ENCODE results near the gene GBP6. TPM values are rescaled to one million over a fixed set of nuclear protein-coding genes. Genes with fewer than 3 reads are reported as not detected.
"Not testable (repeated sequence)": the region's sequence is repeated elsewhere in the genome, so short reads cannot be mapped to it uniquely, and the experiment has no call there.

GBP6 gene
- total RNA-seq, result under 1 TPM; 0.25 to 0.38 TPM

DNA sequence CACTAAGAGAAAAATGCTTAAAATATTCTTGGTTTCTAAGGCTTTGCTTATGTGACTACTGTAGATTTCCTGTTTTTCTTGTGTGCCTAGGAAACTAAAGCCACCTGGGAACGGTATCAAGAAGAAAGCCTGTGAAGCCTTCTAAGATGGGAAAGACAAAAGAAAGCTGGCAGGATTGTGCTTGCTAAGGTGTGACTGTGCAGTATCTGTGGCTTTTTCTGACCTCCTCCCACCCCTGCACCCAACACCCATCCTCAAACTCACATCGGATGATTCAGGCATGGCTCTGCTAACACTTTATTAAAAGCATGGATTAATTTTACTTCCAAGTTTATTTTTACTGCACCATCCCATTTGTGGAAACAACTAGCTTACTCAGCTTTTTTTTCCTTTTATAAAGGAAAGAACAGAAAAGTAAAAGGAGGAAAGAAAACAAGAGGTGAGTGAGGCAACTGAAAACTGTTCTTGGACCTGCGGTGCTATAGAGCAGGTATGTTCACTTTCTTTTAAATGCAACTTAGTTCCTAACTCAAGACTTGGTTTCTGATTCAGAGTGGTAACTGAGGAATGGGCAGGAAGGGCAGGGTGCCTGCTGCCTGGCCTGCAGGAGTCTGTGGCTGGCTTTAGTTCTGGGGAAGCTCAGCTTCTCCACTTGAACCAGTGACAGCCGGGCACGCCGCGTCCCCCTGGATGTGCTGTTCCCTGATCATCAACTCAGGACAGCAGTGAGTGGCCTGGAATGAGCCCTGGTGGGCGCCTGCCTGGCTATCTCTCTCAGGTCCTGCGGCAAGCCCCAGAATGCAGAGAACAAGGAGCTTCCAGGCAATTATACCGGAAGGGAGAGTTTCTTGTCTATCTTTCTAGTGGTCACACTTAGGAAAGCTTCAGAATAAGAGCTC lies at the start of gene GBP6:
TSS of gene GBP6 (plus strand) at position 422 of the 899 bp plus-strand sequence. CDS start 4,493 bp downstream, outside the sequence.
- no peak for DNase-seq

DNA sequence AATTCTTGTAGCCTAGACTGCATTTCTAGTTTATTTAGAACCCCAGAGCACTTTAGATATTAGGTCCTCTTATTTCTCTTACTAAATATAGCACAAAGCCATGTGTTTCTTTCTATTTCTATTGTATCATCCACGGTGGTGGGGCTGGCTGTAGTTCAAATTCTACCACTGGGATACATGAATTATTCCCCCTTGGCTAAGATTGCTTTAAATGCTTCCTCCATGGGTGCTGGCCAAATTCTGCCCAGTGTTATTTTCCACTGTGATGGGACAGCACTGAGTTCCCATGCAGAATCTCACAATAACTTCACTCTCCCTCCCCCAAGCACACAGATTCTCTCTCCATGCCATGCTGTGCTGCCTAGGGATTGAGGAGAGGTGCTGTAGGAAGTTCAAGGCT lies 41.5 kb upstream of the GBP6 start:
- no peak for DNase-seq
- Mint-ChIP-seq H3K4me1 (peaks cover 5% of the 10 kb centered on the region), H3K27me3 (no peaks in the 10 kb centered on the region), H3K9me3 (peaks cover 43% of the 10 kb centered on the region), H3K27ac (no peak overlapping the region), H3K36me3 (ENCODE audit: low read depth) (peaks cover 39% of the 10 kb centered on the region), H3K4me3 (no peak overlapping the region)
- ChIA-PET POLR2A (no interaction called here), CTCF (interaction anchor here (1.5 kb wide), 1 partner anchor 20 kb away, joined by 3 read pairs; no protein-coding TSS in a partner anchor)

More for the DNA sequence above, at the start of gene GBP6:
- ChIA-PET CTCF (interaction anchor here (0.9 to 2.3 kb wide), 10 partner anchors 53 to 380 kb away, joined by 3 to 8 read pairs (median 4); partner anchors contain the start of gene GBP5), POLR2A (interaction anchor here (0.9 to 1.9 kb wide), 11 partner anchors 48 to 342 kb away, joined by 3 to 9 read pairs (median 4); partner anchors contain the start of genes GBP1, GBP2, GBP3 and GBP4)
- Mint-ChIP-seq H3K36me3 (ENCODE audit: low read depth) (peaks cover under 1% of the 10 kb centered on the region), H3K9me3 (no peaks in the 10 kb centered on the region), H3K4me3 (peak within 1 kb of the TSS; percentile 6), H3K4me1 (peaks cover 22% of the 10 kb centered on the region), H3K27ac (peak within 1 kb of the TSS; percentile 64), H3K27me3 (no peaks in the 10 kb centered on the region)

- no peaks in the 10 kb centered on the region for H3K4me1 Mint-ChIP-seq
- DNase-seq, result no peak
- ChIA-PET CTCF (no interaction called here), POLR2A (no interaction called here)
- no peak overlapping the region for H3K27ac Mint-ChIP-seq
- peaks cover 20% of the 10 kb centered on the region for H3K9me3 Mint-ChIP-seq
- no peaks in the 10 kb centered on the region for H3K27me3 Mint-ChIP-seq
- peaks cover 9% of the 10 kb centered on the region for H3K36me3 Mint-ChIP-seq (ENCODE audit: low read depth)
- no peak overlapping the region for H3K4me3 Mint-ChIP-seq
These were observed 32.0 kb upstream of the GBP6 start for GRCh38 chr1:89331890-89332289.

GRCh38 chr1:89332461-89332860 lies 31.4 kb upstream of the GBP6 start:
- no peak for DNase-seq
- Mint-ChIP-seq H3K27me3 (no peaks in the 10 kb centered on the region), H3K4me3 (no peak overlapping the region), H3K36me3 (ENCODE audit: low read depth) (peaks cover 11% of the 10 kb centered on the region), H3K9me3 (peaks cover 20% of the 10 kb centered on the region), H3K27ac (no peak overlapping the region), H3K4me1 (no peaks in the 10 kb centered on the region)
- ChIA-PET POLR2A (interaction anchor here (0.6 kb wide), 1 partner anchor 73 kb away, joined by 3 read pairs; no protein-coding TSS in a partner anchor), CTCF (no interaction called here)

GRCh38 chr1:89335486-89335885 lies 28.4 kb upstream of the GBP6 start:
- no peak overlapping the region for H3K4me3 Mint-ChIP-seq
- DNase-seq, result no peak
- ChIA-PET POLR2A (no interaction called here), CTCF (no interaction called here)
- no peak overlapping the region for H3K27ac Mint-ChIP-seq
- peaks cover 7% of the 10 kb centered on the region for H3K36me3 Mint-ChIP-seq (ENCODE audit: low read depth)
- H3K4me1 Mint-ChIP-seq, result no peaks in the 10 kb centered on the region
- no peaks in the 10 kb centered on the region for H3K27me3 Mint-ChIP-seq
- H3K9me3 Mint-ChIP-seq, result peaks cover 29% of the 10 kb centered on the region

- peaks cover 27% of the 10 kb centered on the region for H3K9me3 Mint-ChIP-seq
- no peaks in the 10 kb centered on the region for H3K4me1 Mint-ChIP-seq
- H3K36me3 Mint-ChIP-seq (ENCODE audit: low read depth), result peaks cover 7% of the 10 kb centered on the region
- DNase-seq, result no peak
- CTCF ChIA-PET, result interaction anchor here (1.0 kb wide), 1 partner anchor 20 kb away, joined by 3 read pairs; no protein-coding TSS in a partner anchor
- no peak overlapping the region for H3K27ac Mint-ChIP-seq
- POLR2A ChIA-PET, result no interaction called here
- H3K4me3 Mint-ChIP-seq, result no peak overlapping the region
- no peaks in the 10 kb centered on the region for H3K27me3 Mint-ChIP-seq
These were observed 26.0 kb upstream of the GBP6 start for GRCh38 chr1:89337903-89338302.

GRCh38 chr1:89339039-89339438 lies 24.8 kb upstream of the GBP6 start:
- ChIA-PET POLR2A (no interaction called here), CTCF (no interaction called here)
- Mint-ChIP-seq H3K4me3 (no peak overlapping the region), H3K9me3 (peaks cover 25% of the 10 kb centered on the region), H3K27me3 (no peaks in the 10 kb centered on the region), H3K36me3 (ENCODE audit: low read depth) (peaks cover 7% of the 10 kb centered on the region), H3K27ac (no peak overlapping the region), H3K4me1 (no peaks in the 10 kb centered on the region)
- no peak for DNase-seq

- POLR2A ChIA-PET; DNase-seq; H3K4me3 Mint-ChIP-seq; H3K27me3 Mint-ChIP-seq; H3K4me1 Mint-ChIP-seq; CTCF ChIA-PET; H3K27ac Mint-ChIP-seq; H3K9me3 Mint-ChIP-seq; H3K36me3 Mint-ChIP-seq (ENCODE audit: low read depth): not testable (repeated sequence)
These were observed 18.4 kb upstream of the GBP6 start for GRCh38 chr1:89345479-89345878.

GRCh38 chr1:89347296-89347695 lies 16.6 kb upstream of the GBP6 start:
- Mint-ChIP-seq H3K36me3 (ENCODE audit: low read depth) (no peaks in the 10 kb centered on the region), H3K4me1 (no peaks in the 10 kb centered on the region), H3K9me3 (peaks cover 7% of the 10 kb centered on the region), H3K27ac (no peak overlapping the region), H3K27me3 (peaks cover 1% of the 10 kb centered on the region), H3K4me3 (no peak overlapping the region)
- DNase-seq, result no peak
- CTCF ChIA-PET, result no interaction called here
- POLR2A ChIA-PET, result no interaction called here

- DNase-seq, result no peak
- ChIA-PET CTCF (interaction anchor here (1.2 kb wide), 1 partner anchor 8 kb away, joined by 4 read pairs; no protein-coding TSS in a partner anchor), POLR2A (no interaction called here)
- Mint-ChIP-seq H3K36me3 (ENCODE audit: low read depth) (peaks cover 2% of the 10 kb centered on the region), H3K4me1 (peaks cover 6% of the 10 kb centered on the region), H3K4me3 (no peak overlapping the region), H3K9me3 (peaks cover 3% of the 10 kb centered on the region), H3K27me3 (peaks cover 1% of the 10 kb centered on the region), H3K27ac (no peak overlapping the region)
These were observed 13.6 kb upstream of the GBP6 start for GRCh38 chr1:89350298-89350697.

DNA sequence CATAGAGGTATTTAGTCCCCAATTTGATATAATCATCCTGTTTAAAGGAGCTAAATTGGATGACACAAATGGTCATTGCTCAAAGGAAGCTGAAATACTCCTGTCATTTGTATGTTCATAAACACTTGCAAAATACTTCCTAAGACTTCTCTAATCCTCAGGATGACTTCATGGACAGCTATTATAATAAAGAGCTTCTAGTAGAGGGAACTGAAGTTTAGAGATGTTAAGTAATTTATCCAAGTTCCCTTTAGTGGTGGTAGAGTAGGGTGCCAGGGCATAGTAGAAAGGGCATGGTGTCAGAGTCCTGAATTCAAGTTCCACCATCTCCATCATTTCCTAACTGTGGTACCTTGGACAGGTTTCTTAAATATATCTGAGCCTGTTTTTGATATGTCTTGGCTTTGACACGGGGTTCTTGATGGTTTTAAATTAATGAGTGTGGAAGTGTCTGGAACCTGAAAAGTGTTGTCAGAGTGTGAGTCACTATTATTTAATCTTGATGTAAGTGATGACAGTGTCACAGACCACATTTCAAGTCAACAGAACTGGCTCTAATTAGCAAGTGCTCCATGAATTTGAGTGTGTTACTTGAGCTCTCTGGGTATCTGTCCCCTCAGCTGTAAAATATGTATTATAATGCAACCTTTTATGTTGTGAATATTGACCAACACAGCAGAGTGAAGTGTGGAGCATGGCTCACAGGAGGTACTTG lies 12.1 kb upstream of the GBP6 start:
- CTCF ChIA-PET, result no interaction called here
- Mint-ChIP-seq H3K9me3 (no peaks in the 10 kb centered on the region), H3K27ac (no peak overlapping the region), H3K4me3 (no peak overlapping the region), H3K4me1 (peaks cover 16% of the 10 kb centered on the region), H3K36me3 (ENCODE audit: low read depth) (peaks cover 2% of the 10 kb centered on the region), H3K27me3 (peaks cover 1% of the 10 kb centered on the region)
- DNase-seq, result no peak
- POLR2A ChIA-PET, result no interaction called here

DNA sequence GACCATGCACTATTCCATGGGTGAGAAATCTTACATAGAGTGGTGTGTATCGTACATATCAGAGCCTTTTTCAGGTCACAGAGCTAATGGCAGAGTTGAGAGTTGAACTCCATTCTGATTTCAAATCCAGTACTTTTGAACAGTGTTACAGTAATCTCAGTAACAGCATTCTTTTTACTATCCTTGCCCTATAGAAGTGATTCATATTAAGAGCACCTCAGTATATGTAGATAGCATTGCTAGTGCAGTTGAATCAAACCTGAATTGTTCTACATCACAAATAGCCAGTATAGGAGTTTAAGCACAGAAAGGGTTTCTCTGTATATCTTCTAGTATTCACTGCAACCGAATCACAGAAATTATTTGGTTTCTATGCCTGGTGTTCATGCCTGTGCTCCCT lies 11.4 kb upstream of the GBP6 start:
- H3K4me3 Mint-ChIP-seq, result no peak overlapping the region
- H3K27me3 Mint-ChIP-seq, result peaks cover 1% of the 10 kb centered on the region
- DNase-seq, result no peak
- peaks cover 2% of the 10 kb centered on the region for H3K36me3 Mint-ChIP-seq (ENCODE audit: low read depth)
- H3K27ac Mint-ChIP-seq, result no peak overlapping the region
- ChIA-PET POLR2A (no interaction called here), CTCF (no interaction called here)
- H3K9me3 Mint-ChIP-seq, result no peaks in the 10 kb centered on the region
- peaks cover 22% of the 10 kb centered on the region for H3K4me1 Mint-ChIP-seq

DNA sequence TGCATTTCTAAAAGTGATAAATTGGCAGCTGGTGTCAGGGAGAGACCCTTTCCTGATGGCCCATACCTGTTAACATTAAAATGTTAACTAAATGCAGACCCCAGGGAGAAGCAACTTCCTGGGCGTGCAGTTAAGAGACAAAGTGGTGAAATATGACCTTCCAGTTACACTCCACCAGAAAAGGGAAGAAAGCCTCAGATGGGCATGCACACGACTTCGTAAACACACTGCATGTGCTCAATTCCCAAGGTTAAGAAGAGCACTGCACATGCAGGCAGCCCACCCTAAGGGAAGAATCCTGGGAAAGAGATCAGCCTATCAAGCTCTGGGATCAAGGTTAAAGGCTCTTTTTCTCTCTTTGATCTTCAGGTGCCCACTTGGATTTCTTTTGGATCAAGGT lies 9.7 kb upstream of the GBP6 start:
- ChIA-PET CTCF (no interaction called here), POLR2A (interaction anchor here (0.9 kb wide), 1 partner anchor 43 kb away, joined by 3 read pairs; no protein-coding TSS in a partner anchor)
- no peak for DNase-seq
- H3K9me3 Mint-ChIP-seq, result no peaks in the 10 kb centered on the region
- peaks cover 2% of the 10 kb centered on the region for H3K36me3 Mint-ChIP-seq (ENCODE audit: low read depth)
- no peak overlapping the region for H3K27ac Mint-ChIP-seq
- H3K4me3 Mint-ChIP-seq, result no peak overlapping the region
- H3K4me1 Mint-ChIP-seq, result peaks cover 37% of the 10 kb centered on the region
- H3K27me3 Mint-ChIP-seq, result peaks cover 1% of the 10 kb centered on the region

Measured in activated CD4-positive, alpha-beta memory T cell treated with anti-CD3 and anti-CD28 coated beads, Interleukin-2, amount 10 ng/mL, durations not matched to agents 7 days and 5 days (primary cell).